Fibroblast of lung (primary cell): ENCODE results near the gene DNMT3A.

Experiments
- EZH2 ChIP-seq: IDR thresholded peaks from 2 replicates; pipeline ENCODE4 v1.5.1; 2012; ENCODE audit warnings: low read length, control low read depth, mild to moderate bottlenecking; ENCODE audit errors: missing control alignments
- TF ChIP-seq, protein P1 (sequence below), 2 donors: IDR thresholded peaks in 1 of 2; conservative IDR thresholded peaks in 1 of 2; 1 replicate in 1 of 2; 2 replicates in 1 of 2; pipeline ENCODE4 v1.5.1; 2011 to 2012; ENCODE audit warnings: low read length in 2 of 2, control low read depth in 1 of 2, inconsistent platforms in 1 of 2, low read depth in 1 of 2, mild to moderate bottlenecking in 1 of 2

DNA sequence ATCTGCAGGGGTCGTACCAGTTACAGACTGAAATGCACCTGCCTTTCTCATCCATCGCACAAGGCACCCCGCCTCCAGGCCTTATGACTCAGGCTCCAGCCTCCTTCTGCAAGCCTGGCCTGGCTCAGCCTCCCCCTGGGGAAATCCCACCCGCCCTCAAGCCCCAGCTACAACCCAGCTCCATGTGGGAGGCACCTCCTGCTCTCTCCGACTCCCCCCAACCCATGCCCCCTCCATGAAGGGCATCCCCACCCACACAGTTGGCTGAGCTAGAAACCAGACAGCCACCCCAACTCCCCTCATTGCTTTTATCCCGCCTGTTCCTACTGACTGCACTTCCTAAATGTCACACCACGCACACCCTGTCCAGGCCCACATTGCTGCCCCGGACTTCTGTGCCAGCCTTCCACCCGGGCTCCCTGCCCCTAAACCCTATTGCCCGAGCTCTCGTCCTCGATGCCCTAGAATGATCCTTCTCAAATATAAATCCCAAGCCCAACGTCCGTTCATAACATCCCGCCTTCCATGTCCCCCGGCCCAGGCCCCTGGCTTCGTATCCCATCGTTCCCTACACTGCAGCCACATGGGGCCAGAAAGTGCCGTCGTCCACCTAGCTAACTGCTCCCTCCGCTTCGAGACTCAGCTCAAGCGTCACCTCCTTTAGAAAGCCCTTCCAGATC, 9.9 kb downstream of the DNMT3A start:
- TF ChIP-seq, protein P1, sequence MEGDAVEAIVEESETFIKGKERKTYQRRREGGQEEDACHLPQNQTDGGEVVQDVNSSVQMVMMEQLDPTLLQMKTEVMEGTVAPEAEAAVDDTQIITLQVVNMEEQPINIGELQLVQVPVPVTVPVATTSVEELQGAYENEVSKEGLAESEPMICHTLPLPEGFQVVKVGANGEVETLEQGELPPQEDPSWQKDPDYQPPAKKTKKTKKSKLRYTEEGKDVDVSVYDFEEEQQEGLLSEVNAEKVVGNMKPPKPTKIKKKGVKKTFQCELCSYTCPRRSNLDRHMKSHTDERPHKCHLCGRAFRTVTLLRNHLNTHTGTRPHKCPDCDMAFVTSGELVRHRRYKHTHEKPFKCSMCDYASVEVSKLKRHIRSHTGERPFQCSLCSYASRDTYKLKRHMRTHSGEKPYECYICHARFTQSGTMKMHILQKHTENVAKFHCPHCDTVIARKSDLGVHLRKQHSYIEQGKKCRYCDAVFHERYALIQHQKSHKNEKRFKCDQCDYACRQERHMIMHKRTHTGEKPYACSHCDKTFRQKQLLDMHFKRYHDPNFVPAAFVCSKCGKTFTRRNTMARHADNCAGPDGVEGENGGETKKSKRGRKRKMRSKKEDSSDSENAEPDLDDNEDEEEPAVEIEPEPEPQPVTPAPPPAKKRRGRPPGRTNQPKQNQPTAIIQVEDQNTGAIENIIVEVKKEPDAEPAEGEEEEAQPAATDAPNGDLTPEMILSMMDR (conservative IDR thresholded peaks at IDR 0.05 in 1 of 2, IDR thresholded peaks at IDR 0.05 in 1 of 2; ENCODE audit: low read depth in 1 of 2, low read length in 2 of 2): no peak
- no peak for TF ChIP-seq EZH2
